ENCODE results near the gene RAB32. TPM values are rescaled to one million over a fixed set of nuclear protein-coding genes. Genes with fewer than 3 reads are reported as not detected.
"Not testable (repeated sequence)": the region's sequence is repeated elsewhere in the genome, so short reads cannot be mapped to it uniquely, and the experiment has no call there.

Gene RAB32
- total RNA-seq, 1 experiment from 2014 or later, result 26.9 TPM

- CTCF ChIA-PET, result no interaction called here
- intact Hi-C loops (cut with micrococcal nuclease; ENCODE audit: unreplicated experiment), result no loop called here
- H3K27ac Mint-ChIP-seq (ENCODE audit: unreplicated experiment), result no peak overlapping the region
- TF ChIP-seq, protein P1, sequence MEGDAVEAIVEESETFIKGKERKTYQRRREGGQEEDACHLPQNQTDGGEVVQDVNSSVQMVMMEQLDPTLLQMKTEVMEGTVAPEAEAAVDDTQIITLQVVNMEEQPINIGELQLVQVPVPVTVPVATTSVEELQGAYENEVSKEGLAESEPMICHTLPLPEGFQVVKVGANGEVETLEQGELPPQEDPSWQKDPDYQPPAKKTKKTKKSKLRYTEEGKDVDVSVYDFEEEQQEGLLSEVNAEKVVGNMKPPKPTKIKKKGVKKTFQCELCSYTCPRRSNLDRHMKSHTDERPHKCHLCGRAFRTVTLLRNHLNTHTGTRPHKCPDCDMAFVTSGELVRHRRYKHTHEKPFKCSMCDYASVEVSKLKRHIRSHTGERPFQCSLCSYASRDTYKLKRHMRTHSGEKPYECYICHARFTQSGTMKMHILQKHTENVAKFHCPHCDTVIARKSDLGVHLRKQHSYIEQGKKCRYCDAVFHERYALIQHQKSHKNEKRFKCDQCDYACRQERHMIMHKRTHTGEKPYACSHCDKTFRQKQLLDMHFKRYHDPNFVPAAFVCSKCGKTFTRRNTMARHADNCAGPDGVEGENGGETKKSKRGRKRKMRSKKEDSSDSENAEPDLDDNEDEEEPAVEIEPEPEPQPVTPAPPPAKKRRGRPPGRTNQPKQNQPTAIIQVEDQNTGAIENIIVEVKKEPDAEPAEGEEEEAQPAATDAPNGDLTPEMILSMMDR (IDR thresholded peaks at IDR 0.05; ENCODE audit: unreplicated experiment), result no peak
- no TSS peak for BruUV-seq (replicated peaks)
- no peaks in the 10 kb centered on the region for H3K4me1 Mint-ChIP-seq (ENCODE audit: low read depth, unreplicated experiment)
- H3K27me3 Mint-ChIP-seq (ENCODE audit: unreplicated experiment), result no peaks in the 10 kb centered on the region
- no peaks in the 10 kb centered on the region for H3K36me3 Mint-ChIP-seq (ENCODE audit: insufficient read depth, unreplicated experiment)
- DNase-seq, result no peak
- no peaks in the 10 kb centered on the region for H3K9me3 Mint-ChIP-seq (ENCODE audit: low read depth, unreplicated experiment)
- H3K4me3 Mint-ChIP-seq (ENCODE audit: low read depth, unreplicated experiment), result no peak overlapping the region
Observed at GRCh38 chr6:146560607-146561006, 17.0 kb downstream of the RAB32 start.

DNA sequence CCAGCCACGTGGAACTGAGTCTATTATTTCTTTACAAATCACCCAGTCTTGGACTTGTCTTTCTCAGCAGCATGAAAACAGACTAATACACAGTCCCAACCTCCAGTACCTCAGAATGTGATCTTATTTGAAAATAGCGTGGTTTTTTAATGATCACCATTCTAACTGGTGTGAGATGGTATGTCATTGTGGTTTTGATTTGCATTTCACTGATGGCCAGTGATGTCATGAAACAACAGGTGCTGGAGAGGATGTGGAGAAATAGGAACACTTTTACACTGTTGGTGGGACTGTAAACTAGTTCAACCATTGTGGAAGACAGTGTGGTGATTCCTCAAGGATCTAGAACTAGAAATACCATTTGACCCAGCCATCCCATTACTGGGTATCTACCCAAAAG, 23.0 kb downstream of the RAB32 start:
- H3K4me3 Mint-ChIP-seq (ENCODE audit: low read depth, unreplicated experiment); intact Hi-C loops (cut with micrococcal nuclease; ENCODE audit: unreplicated experiment); H3K27ac Mint-ChIP-seq (ENCODE audit: unreplicated experiment); H3K9me3 Mint-ChIP-seq (ENCODE audit: low read depth, unreplicated experiment); DNase-seq; BruUV-seq (replicated peaks); CTCF ChIA-PET; H3K4me1 Mint-ChIP-seq (ENCODE audit: low read depth, unreplicated experiment); H3K36me3 Mint-ChIP-seq (ENCODE audit: insufficient read depth, unreplicated experiment); H3K27me3 Mint-ChIP-seq (ENCODE audit: unreplicated experiment): not testable (repeated sequence)

- H3K4me3 Mint-ChIP-seq (ENCODE audit: low read depth, unreplicated experiment); H3K9me3 Mint-ChIP-seq (ENCODE audit: low read depth, unreplicated experiment); H3K27me3 Mint-ChIP-seq (ENCODE audit: unreplicated experiment); DNase-seq; H3K4me1 Mint-ChIP-seq (ENCODE audit: low read depth, unreplicated experiment); intact Hi-C loops (cut with micrococcal nuclease; ENCODE audit: unreplicated experiment); BruUV-seq (replicated peaks); CTCF ChIA-PET; H3K27ac Mint-ChIP-seq (ENCODE audit: unreplicated experiment); H3K36me3 Mint-ChIP-seq (ENCODE audit: insufficient read depth, unreplicated experiment): not testable (repeated sequence)
Observed at GRCh38 chr6:146568619-146569018, 25.0 kb downstream of the RAB32 start.

- no peaks in the 10 kb centered on the region for H3K27me3 Mint-ChIP-seq (ENCODE audit: unreplicated experiment)
- TF ChIP-seq, protein P1 (IDR thresholded peaks at IDR 0.05; ENCODE audit: unreplicated experiment), result no peak
- no peaks in the 10 kb centered on the region for H3K36me3 Mint-ChIP-seq (ENCODE audit: insufficient read depth, unreplicated experiment)
- H3K4me3 Mint-ChIP-seq (ENCODE audit: low read depth, unreplicated experiment), result no peak overlapping the region
- intact Hi-C loops (cut with micrococcal nuclease; ENCODE audit: unreplicated experiment), result no loop called here
- BruUV-seq (replicated peaks), result no TSS peak
- H3K27ac Mint-ChIP-seq (ENCODE audit: unreplicated experiment), result no peak overlapping the region
- no peak for DNase-seq
- H3K4me1 Mint-ChIP-seq (ENCODE audit: low read depth, unreplicated experiment), result no peaks in the 10 kb centered on the region
- H3K9me3 Mint-ChIP-seq (ENCODE audit: low read depth, unreplicated experiment), result no peaks in the 10 kb centered on the region
- CTCF ChIA-PET, result no interaction called here
Observed at GRCh38 chr6:146574211-146574610, 30.6 kb downstream of the RAB32 start.

- TF ChIP-seq, protein P1 (IDR thresholded peaks at IDR 0.05; ENCODE audit: unreplicated experiment), result no peak
- Mint-ChIP-seq H3K27me3 (ENCODE audit: unreplicated experiment) (no peaks in the 10 kb centered on the region), H3K27ac (ENCODE audit: unreplicated experiment) (no peak overlapping the region), H3K9me3 (ENCODE audit: low read depth, unreplicated experiment) (no peaks in the 10 kb centered on the region), H3K36me3 (ENCODE audit: insufficient read depth, unreplicated experiment) (no peaks in the 10 kb centered on the region), H3K4me1 (ENCODE audit: low read depth, unreplicated experiment) (no peaks in the 10 kb centered on the region), H3K4me3 (ENCODE audit: low read depth, unreplicated experiment) (no peak overlapping the region)
- CTCF ChIA-PET, result no interaction called here
- BruUV-seq (replicated peaks), result no TSS peak
- no peak for DNase-seq
- intact Hi-C loops (cut with micrococcal nuclease; ENCODE audit: unreplicated experiment), result no loop called here
Observed at GRCh38 chr6:146578054-146578453, 34.4 kb downstream of the RAB32 start.
